Spleen (tissue), 11 donors: Measurements from ENCODE around the gene DTNBP1. TPM values are rescaled to one million over a fixed set of nuclear protein-coding genes. Genes with fewer than 3 reads are reported as not detected.

Source experiments
- DNase-seq: peaks from one replicate; pipeline ENCODE4 v3.0.0-alpha.2; 2020
- H3K27ac ChIP-seq, 8 donors: fragments of 200-600 bp; sonication (generic) in 7 of 8; 1 replicate in 4 of 8; 2 replicates in 4 of 8; pipeline versions ENCODE4 v1.5.0 to v1.8.0; 2016 to 2021; ENCODE audit warnings: inconsistent platforms in 4 of 8, mild to moderate bottlenecking in 4 of 8, moderate library complexity in 1 of 8
- H3K27me3 ChIP-seq, 7 donors: fragments of 200-600 bp; sonication (generic) in 6 of 7; replicated peaks in 1 of 7; 1 replicate in 4 of 7; 2 replicates in 3 of 7; pipeline versions ENCODE4 v1.5.0 to v1.8.0; 2016 to 2021; ENCODE audit warnings: inconsistent platforms in 3 of 7, mild to moderate bottlenecking in 1 of 7
- H3K36me3 ChIP-seq, 6 donors: fragments of 200-600 bp; sonication (generic) in 5 of 6; 1 replicate in 4 of 6; 2 replicates in 2 of 6; pipeline versions ENCODE4 v1.5.0 to v1.8.0; 2016 to 2021; ENCODE audit warnings: inconsistent platforms in 2 of 6
- H3K4me1 ChIP-seq, 6 donors: fragments of 200-600 bp; sonication (generic) in 5 of 6; 1 replicate in 3 of 6; 2 replicates in 3 of 6; pipeline versions ENCODE4 v1.5.0 to v1.8.0; 2016 to 2021; ENCODE audit warnings: inconsistent platforms in 3 of 6
- H3K4me3 ChIP-seq, 8 donors: fragments of 200-600 bp; sonication (generic) in 7 of 8; 1 replicate in 4 of 8; 2 replicates in 4 of 8; pipeline versions ENCODE4 v1.5.0 to v1.8.0; 2016 to 2021; ENCODE audit warnings: inconsistent platforms in 4 of 8, mild to moderate bottlenecking in 4 of 8, moderate library complexity in 2 of 8
- H3K9me3 ChIP-seq, 8 donors: fragments of 200-600 bp; sonication (generic) in 7 of 8; 1 replicate in 4 of 8; 2 replicates in 4 of 8; pipeline versions ENCODE4 v1.5.0 to v1.8.0; 2016 to 2021; ENCODE audit warnings: inconsistent platforms in 4 of 8
- CTCF ChIP-seq, 11 experiments: fragments of 200-600 bp in 7 of 11; fragments of 450-650 bp in 4 of 11; sonication (generic) in 4 of 11; IDR thresholded peaks in 8 of 11; conservative IDR thresholded peaks in 3 of 11; 1 replicate in 7 of 11; 2 replicates in 4 of 11; pipeline versions ENCODE4 v1.4.0 to v1.8.0; 2016 to 2021; ENCODE audit warnings: antibody characterized with exemption in 11 of 11, inconsistent platforms in 4 of 11, mild to moderate bottlenecking in 1 of 11
- POLR2A ChIP-seq, 3 donors: fragments of 450-650 bp; IDR thresholded peaks; one replicate each; pipeline ENCODE4 v1.5.1; 2017; ENCODE audit warnings: antibody characterized with exemption in 3 of 3, mild to moderate bottlenecking in 1 of 3
- POLR2AphosphoS5 ChIP-seq, 3 donors: sonication (generic); formaldehyde crosslinking; IDR thresholded peaks; one replicate each; pipeline ENCODE4 v1.5.1; 2017; ENCODE audit warnings: antibody characterized with exemption in 3 of 3
- WGBS, 5 donors: extraction: QIAGEN DNeasy Blood & Tissue Kit in 3 of 5; methylation state at CpG; one replicate each; pipeline versions ENCODE4 v1.1.5 to v1.1.7; 2013 to 2018; 5-methylcytosine and 5-hydroxymethylcytosine counted together
- intact Hi-C: fragments of 100-400 bp; cut with DNase I; formaldehyde crosslinking; loops from one replicate; pipeline ENCODE4 v1.15.0; 2023; ENCODE audit warnings: low total_unique reads
- polyA plus RNA-seq, 3 donors: library from polyadenylated mRNA; stranded (reverse); fragments of 200-250 nt; gene quantifications; one replicate each; pipeline ENCODE4 v1.2.1, GENCODE V29; 2013
- total RNA-seq, 7 donors: library from RNA; depleted of rRNA in 3 of 7; stranded (reverse); fragments of >200 nt in 3 of 7; fragmentation: NEBNext Ultra II Directional in 4 of 7; extraction: Animal tissue kit (Norgen Biotek cat#: 25700) in 4 of 7; gene quantifications; one replicate each; pipeline versions ENCODE4 v1.1.0 to v1.2.1, GENCODE V29; 2016 to 2021
- donor health status: healthy with polysubstance abuse.
- donor health status: DM: no; HTN: no; CAD: no; lungs with moderate emphysema.
- donor health status: DM: no; HTN: no; CAD: no.
- donor health status: Bipolar disorder and iron deficiency.
- donor health status: healthy.
- donor health status: DM: no; HTN: no; CAD: no.
- donor health status: DM: yes; HTN: yes; CAD: no.

The DTNBP1 gene
- total and polyA plus RNA-seq, 10 donors: 14.2 to 42.2 (median 32.3) TPM

GRCh38 chr6:15515226-15515625 lies 147.6 kb downstream of the DTNBP1 start:
- 89 to 94% (median 91%) methylated on average over 6 of the region's 6 CpGs for WGBS, 5 donors
- Histone ChIP-seq H3K27me3 (no peaks in the 10 kb centered on the region), H3K36me3 (peaks cover 2 to 100% (median 86%) of the 10 kb centered on the region in 6 donors), H3K4me3 (no peak overlapping the region), H3K4me1 (peaks cover 0 to 14% (median 0%) of the 10 kb centered on the region in 6 donors), H3K27ac (peak overlapping the region in 1 of 8 donors; percentile 11), H3K9me3 (no peaks in the 10 kb centered on the region)
- TF ChIP-seq POLR2A (IDR thresholded peaks at IDR 0.05): no peak
- no peak for TF ChIP-seq POLR2AphosphoS5 (IDR thresholded peaks at IDR 0.05)
- no peak for TF ChIP-seq CTCF (IDR thresholded peaks at IDR 0.05 in 8 of 11, conservative IDR thresholded peaks at IDR 0.05 in 3 of 11)
- intact Hi-C loops: no loop called here
- peak; percentile 63 for DNase-seq

GRCh38 chr6:15513801-15514711 lies 148.8 kb downstream of the DTNBP1 start:
- peaks cover 2 to 100% (median 82%) of the 10 kb centered on the region in 6 donors for H3K36me3 ChIP-seq
- 90 to 97% (median 93%) methylated on average over 13 to 21 of the region's 21 CpGs for whole genome bisulfite sequencing, 5 donors
- H3K27ac ChIP-seq: no peak overlapping the region
- no peak overlapping the region for H3K4me3 ChIP-seq
- no peaks in the 10 kb centered on the region for H3K27me3 ChIP-seq
- TF ChIP-seq POLR2A (IDR thresholded peaks at IDR 0.05): no peak
- no peak for TF ChIP-seq CTCF (IDR thresholded peaks at IDR 0.05 in 8 of 11, conservative IDR thresholded peaks at IDR 0.05 in 3 of 11)
- peak in 1 of 3 donors; percentile 60 for TF ChIP-seq POLR2AphosphoS5 (IDR thresholded peaks at IDR 0.05)
- H3K4me1 ChIP-seq: peaks cover 0 to 25% (median 0%) of the 10 kb centered on the region in 6 donors
- intact Hi-C loops: no loop called here
- peak; percentile 67 for DNase-seq
- H3K9me3 ChIP-seq: no peaks in the 10 kb centered on the region

- peak overlapping the region in 1 of 8 donors; percentile 30 for H3K27ac ChIP-seq
- H3K4me3 ChIP-seq: no peak overlapping the region
- H3K27me3 ChIP-seq: no peaks in the 10 kb centered on the region
- intact Hi-C loops: no loop called here
- peaks cover 0 to 33% (median 0%) of the 10 kb centered on the region in 6 donors for H3K4me1 ChIP-seq
- TF ChIP-seq POLR2A (IDR thresholded peaks at IDR 0.05) (no peak), CTCF (IDR thresholded peaks at IDR 0.05 in 8 of 11, conservative IDR thresholded peaks at IDR 0.05 in 3 of 11) (no peak), POLR2AphosphoS5 (IDR thresholded peaks at IDR 0.05) (peak; percentile 23 to 68 (median 31))
- DNase-seq: peak; percentile 73
- no peaks in the 10 kb centered on the region for H3K9me3 ChIP-seq
- 90 to 97% (median 95%) methylated on average over 26 to 34 of the region's 34 CpGs for WGBS, 5 donors
- H3K36me3 ChIP-seq: peaks cover 2 to 100% (median 77%) of the 10 kb centered on the region in 6 donors
Observed at GRCh38 chr6:15513131-15513771, 149.6 kb downstream of the DTNBP1 start.

- peaks cover 0 to 38% (median 0%) of the 10 kb centered on the region in 6 donors for H3K4me1 ChIP-seq
- intact Hi-C loops: no loop called here
- H3K27ac ChIP-seq: peak overlapping the region in 1 of 8 donors; percentile 30
- 73 to 92% (median 81%) methylated on average over 5 to 9 of the region's 9 CpGs for WGBS, 5 donors
- no peaks in the 10 kb centered on the region for H3K9me3 ChIP-seq
- no peak for DNase-seq
- H3K27me3 ChIP-seq: no peaks in the 10 kb centered on the region
- H3K36me3 ChIP-seq: peaks cover under 1 to 100% (median 76%) of the 10 kb centered on the region in 6 donors
- no peak overlapping the region for H3K4me3 ChIP-seq
- TF ChIP-seq POLR2AphosphoS5 (IDR thresholded peaks at IDR 0.05) (no peak), POLR2A (IDR thresholded peaks at IDR 0.05) (no peak), CTCF (IDR thresholded peaks at IDR 0.05 in 8 of 11, conservative IDR thresholded peaks at IDR 0.05 in 3 of 11) (no peak)
Observed at GRCh38 chr6:15512721-15513120, 150.1 kb downstream of the DTNBP1 start.
